Measurements from ENCODE around the gene INPP4A. TPM values are rescaled to one million over a fixed set of nuclear protein-coding genes. Genes with fewer than 3 reads are reported as not detected.

Gene INPP4A
- polyA plus RNA-seq, 1 donor (not counting 4 experiments of a cell fraction or from before 2014, with no cell fraction given), result 10.7 TPM

DNA sequence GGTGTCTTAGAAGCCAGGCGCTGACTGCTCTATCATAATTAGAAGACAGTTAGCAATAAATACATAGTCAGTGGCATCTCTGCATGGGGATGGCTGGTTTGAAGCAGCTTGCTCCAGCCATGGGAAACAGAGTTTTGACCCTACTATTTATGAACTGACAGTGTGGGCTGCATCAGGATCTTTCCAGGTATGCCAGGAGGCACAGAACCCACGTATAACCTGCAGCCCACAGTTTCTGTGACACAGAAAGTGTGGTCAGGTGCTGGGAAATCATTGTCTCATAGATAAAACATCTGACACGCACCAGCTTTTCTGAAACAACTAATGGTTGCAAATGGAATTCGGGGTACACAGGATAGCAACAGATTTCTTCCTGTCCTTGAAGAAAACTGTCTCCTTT is 34.7 kb downstream of the INPP4A start:
- H3K36me3 ChIP-seq (ENCODE audit: control insufficient read depth in 2 of 2, extremely low read depth in 1 of 2, insufficient read depth in 2 of 2, low read length in 2 of 2), result no peaks in the 10 kb centered on the region
- H3K4me3 ChIP-seq (ENCODE audit: control insufficient read depth in 2 of 3, extremely low read depth in 1 of 3, insufficient read depth in 2 of 3, low read depth in 1 of 3, low read length in 3 of 3), result no peak overlapping the region
- FAIRE-seq (no peak), DNase-seq (ENCODE audit: low read depth, low spot score) (no peak)
- H4K20me1 ChIP-seq (ENCODE audit: control insufficient read depth, extremely low read depth, insufficient read depth, low read length), result peaks cover 11% of the 10 kb centered on the region
- H3K9ac ChIP-seq (ENCODE audit: control insufficient read depth, extremely low read depth, insufficient read depth, low read length), result peak overlapping the region; percentile 34
- no peaks in the 10 kb centered on the region for H3K9me3 ChIP-seq (ENCODE audit: control insufficient read depth, low read depth, low read length)
- H3K4me1 ChIP-seq (ENCODE audit: control insufficient read depth, extremely low read depth, insufficient read depth, low read length), result peaks cover 38% of the 10 kb centered on the region
- no peaks in the 10 kb centered on the region for H3K27me3 ChIP-seq (ENCODE audit: control insufficient read depth, extremely low read depth, insufficient read depth, low read length)
- peaks cover 6% of the 10 kb centered on the region for H3K9me1 ChIP-seq (ENCODE audit: control insufficient read depth, extremely low read depth, insufficient read depth, low read length)
- H2AFZ ChIP-seq (ENCODE audit: control insufficient read depth, low read length), result no peak overlapping the region
- TF ChIP-seq, protein P1, sequence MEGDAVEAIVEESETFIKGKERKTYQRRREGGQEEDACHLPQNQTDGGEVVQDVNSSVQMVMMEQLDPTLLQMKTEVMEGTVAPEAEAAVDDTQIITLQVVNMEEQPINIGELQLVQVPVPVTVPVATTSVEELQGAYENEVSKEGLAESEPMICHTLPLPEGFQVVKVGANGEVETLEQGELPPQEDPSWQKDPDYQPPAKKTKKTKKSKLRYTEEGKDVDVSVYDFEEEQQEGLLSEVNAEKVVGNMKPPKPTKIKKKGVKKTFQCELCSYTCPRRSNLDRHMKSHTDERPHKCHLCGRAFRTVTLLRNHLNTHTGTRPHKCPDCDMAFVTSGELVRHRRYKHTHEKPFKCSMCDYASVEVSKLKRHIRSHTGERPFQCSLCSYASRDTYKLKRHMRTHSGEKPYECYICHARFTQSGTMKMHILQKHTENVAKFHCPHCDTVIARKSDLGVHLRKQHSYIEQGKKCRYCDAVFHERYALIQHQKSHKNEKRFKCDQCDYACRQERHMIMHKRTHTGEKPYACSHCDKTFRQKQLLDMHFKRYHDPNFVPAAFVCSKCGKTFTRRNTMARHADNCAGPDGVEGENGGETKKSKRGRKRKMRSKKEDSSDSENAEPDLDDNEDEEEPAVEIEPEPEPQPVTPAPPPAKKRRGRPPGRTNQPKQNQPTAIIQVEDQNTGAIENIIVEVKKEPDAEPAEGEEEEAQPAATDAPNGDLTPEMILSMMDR (optimal IDR thresholded peaks at IDR 0.05 in 1 of 3, IDR thresholded peaks at IDR 0.05 in 1 of 3, conservative IDR thresholded peaks at IDR 0.05 in 1 of 3; ENCODE audit: extremely low read depth in 1 of 3, insufficient read depth in 2 of 3, low read length in 3 of 3), result no peak
- dilution Hi-C loops (cut with MboI; ENCODE audit: extremely low pct_ligation_motif_present, low sequenced_read_pairs), result no loop called here
- H3K4me2 ChIP-seq (ENCODE audit: control insufficient read depth, extremely low read depth, insufficient read depth, low read depth, low read length), result peak overlapping the region; percentile 39
- no peak overlapping the region for H3K27ac ChIP-seq (ENCODE audit: control insufficient read depth, insufficient read depth, low read length)
- peaks cover 19% of the 10 kb centered on the region for H3K79me2 ChIP-seq (ENCODE audit: control insufficient read depth, insufficient read depth, low read length)

DNA sequence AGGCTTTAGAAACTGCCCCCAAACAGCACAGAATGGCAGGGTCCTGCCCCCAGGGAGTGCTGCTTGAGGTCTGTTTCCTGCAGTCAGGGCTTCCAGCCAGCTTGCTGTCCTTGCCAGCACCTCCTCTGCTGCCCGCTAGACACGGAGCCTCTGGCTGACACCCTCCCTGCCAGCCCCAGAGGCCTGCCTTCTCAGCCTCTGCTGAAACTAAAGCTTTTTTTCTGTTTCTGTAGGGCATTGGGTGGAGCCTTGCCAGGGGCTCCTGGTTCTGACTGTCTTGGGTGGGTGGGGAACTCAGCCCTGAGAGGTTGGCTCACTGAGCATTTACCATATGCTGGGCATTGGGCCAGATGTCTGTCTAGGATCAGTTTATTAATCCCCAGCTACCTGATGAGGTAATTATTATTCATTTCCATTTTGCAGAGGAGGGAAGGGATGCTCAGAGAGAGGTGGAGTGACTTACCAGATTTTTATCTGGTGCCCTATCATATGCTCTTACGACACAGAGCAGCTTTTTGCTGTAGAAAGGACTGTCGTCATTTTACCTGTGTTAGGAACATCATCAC is 35.4 kb downstream of the INPP4A start:
- H3K79me2 ChIP-seq (ENCODE audit: control insufficient read depth, insufficient read depth, low read length), result peaks cover 19% of the 10 kb centered on the region
- TF ChIP-seq EZH2 (IDR thresholded peaks at IDR 0.05; ENCODE audit: low read length), result no peak
- TF ChIP-seq, protein P1 (optimal IDR thresholded peaks at IDR 0.05 in 1 of 3, IDR thresholded peaks at IDR 0.05 in 1 of 3, conservative IDR thresholded peaks at IDR 0.05 in 1 of 3; ENCODE audit: extremely low read depth in 1 of 3, insufficient read depth in 2 of 3, low read length in 3 of 3), result no peak
- H3K27ac ChIP-seq (ENCODE audit: control insufficient read depth, insufficient read depth, low read length), result peak overlapping the region; percentile 11
- dilution Hi-C loops (cut with MboI; ENCODE audit: extremely low pct_ligation_motif_present, low sequenced_read_pairs), result no loop called here
- FAIRE-seq (peak; percentile 51), DNase-seq (ENCODE audit: low read depth, low spot score) (peak; percentile 89)
- H4K20me1 ChIP-seq (ENCODE audit: control insufficient read depth, extremely low read depth, insufficient read depth, low read length), result peaks cover 11% of the 10 kb centered on the region
- no peaks in the 10 kb centered on the region for H3K36me3 ChIP-seq (ENCODE audit: control insufficient read depth in 2 of 2, extremely low read depth in 1 of 2, insufficient read depth in 2 of 2, low read length in 2 of 2)
- no peak overlapping the region for H2AFZ ChIP-seq (ENCODE audit: control insufficient read depth, low read length)
- no peaks in the 10 kb centered on the region for H3K9me3 ChIP-seq (ENCODE audit: control insufficient read depth, low read depth, low read length)
- H3K9me1 ChIP-seq (ENCODE audit: control insufficient read depth, extremely low read depth, insufficient read depth, low read length), result peaks cover 6% of the 10 kb centered on the region
- no peaks in the 10 kb centered on the region for H3K27me3 ChIP-seq (ENCODE audit: control insufficient read depth, extremely low read depth, insufficient read depth, low read length)
- H3K9ac ChIP-seq (ENCODE audit: control insufficient read depth, extremely low read depth, insufficient read depth, low read length), result peak overlapping the region; percentile 34
- no peak overlapping the region for H3K4me3 ChIP-seq (ENCODE audit: control insufficient read depth in 2 of 3, extremely low read depth in 1 of 3, insufficient read depth in 2 of 3, low read depth in 1 of 3, low read length in 3 of 3)
- H3K4me2 ChIP-seq (ENCODE audit: control insufficient read depth, extremely low read depth, insufficient read depth, low read depth, low read length), result peak overlapping the region; percentile 39
- H3K4me1 ChIP-seq (ENCODE audit: control insufficient read depth, extremely low read depth, insufficient read depth, low read length), result peaks cover 38% of the 10 kb centered on the region
